NCI-H1694 treated with DMSO at 0.1 percent for 48 hours (cell line): ENCODE results near the gene YTHDF1.
A peak's percentile ranks its signal among the peaks of the same experiment; 100 is the strongest.

Experiments used
- DNase-seq: peaks from one replicate; lab custom pipeline; 2025; lab: John Stamatoyannopoulos, UW

Gene YTHDF1

GRCh38 chr20:63186084-63186483 lies 29.8 kb downstream of the YTHDF1 start:
- no peak for DNase-seq

- DNase-seq: no peak
Measured at GRCh38 chr20:63185215-63185796, 30.6 kb downstream of the YTHDF1 start.

- DNase-seq: peak; percentile 19
Measured at GRCh38 chr20:63183422-63184146, 32.3 kb downstream of the YTHDF1 start.

- no peak for DNase-seq
Measured at GRCh38 chr20:63182946-63183415, 33.0 kb downstream of the YTHDF1 start.

- DNase-seq: no peak
Measured at GRCh38 chr20:63182425-63182824, 33.5 kb downstream of the YTHDF1 start.

GRCh38 chr20:63181226-63181625 lies 34.7 kb downstream of the YTHDF1 start:
- DNase-seq: no peak

- DNase-seq: no peak
Measured at GRCh38 chr20:63180569-63181185, 35.3 kb downstream of the YTHDF1 start.

- DNase-seq: no peak
Measured at GRCh38 chr20:63179687-63180568, 36.0 kb downstream of the YTHDF1 start.

- peak; percentile 28 for DNase-seq
Measured at GRCh38 chr20:63178889-63179686, 36.8 kb downstream of the YTHDF1 start.

GRCh38 chr20:63178446-63178820 lies 37.5 kb downstream of the YTHDF1 start:
- DNase-seq: no peak

- no peak for DNase-seq
Measured at GRCh38 chr20:63177785-63178445, 38.0 kb downstream of the YTHDF1 start.

GRCh38 chr20:63177134-63177784 lies 38.7 kb downstream of the YTHDF1 start:
- DNase-seq: peak; percentile 10

GRCh38 chr20:63176427-63177133 lies 39.4 kb downstream of the YTHDF1 start:
- no peak for DNase-seq

- no peak for DNase-seq
Measured at GRCh38 chr20:63176034-63176426, 39.9 kb downstream of the YTHDF1 start.

- no peak for DNase-seq
Measured at GRCh38 chr20:63175038-63175895, 40.7 kb downstream of the YTHDF1 start.

- DNase-seq: no peak
Measured at GRCh38 chr20:63174309-63175037, 41.5 kb downstream of the YTHDF1 start.

GRCh38 chr20:63173552-63174191 lies 42.3 kb downstream of the YTHDF1 start:
- DNase-seq: no peak

GRCh38 chr20:63172726-63173125 lies 43.2 kb downstream of the YTHDF1 start:
- no peak for DNase-seq
